ENCODE measurements around the gene STPG2.

The STPG2 gene

DNA sequence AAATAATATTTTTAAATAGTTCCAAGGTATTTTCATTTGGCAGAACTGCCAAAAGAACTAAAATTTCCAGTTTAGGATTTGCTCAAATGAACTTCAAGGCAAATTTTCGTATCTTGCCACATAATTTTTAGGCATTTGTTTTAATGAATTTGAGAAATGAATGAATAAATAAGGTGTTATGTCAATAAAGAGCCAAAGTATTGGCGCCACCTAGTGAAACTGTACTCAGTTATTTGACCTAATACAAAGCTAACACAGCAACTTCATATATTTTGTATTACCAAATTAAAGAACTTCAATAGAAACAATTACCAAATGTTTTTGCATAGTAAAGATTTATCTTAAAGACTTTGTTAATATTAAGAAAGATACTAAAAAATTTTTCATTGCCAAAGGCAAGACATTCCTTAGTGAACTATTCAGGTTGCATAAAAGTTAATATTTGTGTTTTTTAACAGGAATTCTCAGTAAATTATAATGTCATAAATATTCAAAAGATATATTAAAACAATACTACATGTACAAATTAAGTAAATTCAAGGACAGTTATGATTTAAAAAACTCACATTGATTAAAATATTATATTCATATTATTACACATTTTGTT is 50.3 kb downstream of the STPG2 start:
- no peak for DNase-seq

DNA sequence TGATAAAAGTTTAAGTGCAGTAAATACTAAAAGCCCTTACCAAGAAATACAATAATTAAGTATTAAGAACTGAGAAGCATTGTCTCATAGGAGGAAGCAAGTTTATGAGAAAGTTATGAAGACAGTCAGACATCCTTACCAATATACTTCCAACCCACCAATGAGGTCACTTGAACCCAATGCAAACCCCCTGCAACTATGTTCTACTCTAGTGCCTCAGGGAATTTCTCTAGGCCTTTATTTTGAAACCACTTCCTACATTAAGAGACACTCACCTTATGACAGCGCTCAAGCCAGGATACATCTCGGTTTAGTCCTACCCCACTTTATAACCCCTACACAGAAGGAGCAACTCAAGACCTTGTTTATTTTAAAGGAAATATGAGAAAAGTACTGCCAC is 61.3 kb downstream of the STPG2 start:
- no peak for DNase-seq

DNA sequence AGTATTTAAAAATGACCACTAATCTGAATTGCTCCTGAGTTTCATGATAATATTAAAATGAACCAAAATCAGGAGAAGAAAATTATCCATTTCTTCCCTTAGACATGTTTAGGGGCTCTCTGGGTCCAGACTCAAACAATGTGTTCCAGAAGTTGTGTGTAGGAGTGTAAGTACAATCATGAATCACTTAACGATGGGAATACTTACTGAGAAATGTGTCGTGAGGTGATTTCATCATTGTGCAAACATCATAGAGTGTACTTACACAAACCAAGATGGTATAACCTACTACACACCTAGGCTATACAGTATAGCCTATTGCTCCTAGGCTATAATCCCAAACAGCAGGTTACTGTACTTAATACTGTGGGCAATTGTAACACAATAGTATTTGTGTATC is 74.8 kb downstream of the STPG2 start:
- no peak for DNase-seq

DNA sequence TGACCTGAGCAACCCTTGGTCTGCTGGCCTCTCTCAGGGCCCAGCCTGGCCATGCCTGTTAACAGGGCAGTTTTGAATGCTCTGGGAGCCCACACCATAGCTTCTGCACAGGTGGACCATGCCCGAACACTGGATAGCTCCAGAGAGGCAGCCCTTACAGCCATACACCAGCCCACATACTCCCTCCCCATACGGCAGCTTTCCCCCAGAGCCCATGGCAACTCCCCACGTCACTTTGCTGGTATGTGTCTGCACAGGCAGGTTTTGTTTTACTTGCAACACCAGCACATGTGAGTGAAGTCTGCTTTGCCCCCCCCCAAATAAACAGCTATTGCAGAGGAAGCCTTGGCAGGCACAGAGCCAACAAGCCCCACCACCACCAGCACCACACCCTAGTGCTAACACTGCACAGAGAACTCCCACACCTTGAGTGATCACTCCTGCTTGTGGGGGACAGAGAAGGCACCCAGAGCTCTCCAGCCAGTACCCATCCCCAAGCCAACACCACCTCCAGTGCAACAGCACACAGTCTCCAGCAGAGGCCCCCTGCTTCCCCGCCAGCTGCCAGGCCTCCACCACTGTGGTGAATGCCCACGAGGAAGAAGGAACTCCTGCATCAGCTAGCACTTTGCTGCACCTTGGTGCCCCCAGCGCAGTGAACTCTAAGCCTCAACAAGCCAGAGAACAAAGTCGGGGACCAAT is 87.3 kb downstream of the STPG2 start:
- DNase-seq, result no peak

DNA sequence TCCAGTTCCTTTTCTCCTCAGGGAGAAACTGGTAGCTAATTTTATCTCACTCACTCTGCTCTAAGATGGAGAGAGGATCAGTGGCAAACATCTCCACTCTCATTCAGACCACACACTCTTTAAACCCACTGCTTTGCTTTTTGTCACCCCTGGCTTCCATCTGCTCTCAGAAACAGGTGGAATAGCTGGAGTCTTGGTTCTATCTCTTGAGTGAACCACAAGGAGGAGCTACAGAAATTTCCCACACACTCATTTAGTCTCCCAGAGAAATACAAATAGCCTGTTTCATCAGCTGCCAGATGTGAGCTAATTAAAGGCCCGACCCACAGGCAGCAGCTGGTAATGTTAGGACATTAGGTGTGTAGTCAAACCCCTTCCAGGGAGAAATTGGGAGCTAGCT is 96.6 kb downstream of the STPG2 start:
- no peak for DNase-seq

DNA sequence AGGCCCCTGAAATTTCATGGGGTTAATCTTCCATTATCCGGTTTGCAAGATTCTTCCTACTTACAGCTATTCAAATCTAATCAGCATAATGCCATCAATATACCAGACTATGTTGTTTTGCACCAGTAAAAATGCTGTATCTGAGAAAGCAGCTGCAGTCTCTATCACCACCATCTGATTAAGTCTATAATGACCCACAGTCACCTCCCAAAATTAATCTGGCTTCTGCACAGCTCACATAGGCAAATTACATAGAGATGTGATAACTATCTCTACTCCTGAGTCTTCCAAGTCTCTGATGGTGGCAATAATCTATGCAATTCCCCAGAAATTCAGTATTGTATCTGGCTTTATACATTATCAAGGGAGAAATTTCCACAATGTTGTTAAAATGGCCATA is 113.2 kb downstream of the STPG2 start:
- DNase-seq, result no peak

DNA sequence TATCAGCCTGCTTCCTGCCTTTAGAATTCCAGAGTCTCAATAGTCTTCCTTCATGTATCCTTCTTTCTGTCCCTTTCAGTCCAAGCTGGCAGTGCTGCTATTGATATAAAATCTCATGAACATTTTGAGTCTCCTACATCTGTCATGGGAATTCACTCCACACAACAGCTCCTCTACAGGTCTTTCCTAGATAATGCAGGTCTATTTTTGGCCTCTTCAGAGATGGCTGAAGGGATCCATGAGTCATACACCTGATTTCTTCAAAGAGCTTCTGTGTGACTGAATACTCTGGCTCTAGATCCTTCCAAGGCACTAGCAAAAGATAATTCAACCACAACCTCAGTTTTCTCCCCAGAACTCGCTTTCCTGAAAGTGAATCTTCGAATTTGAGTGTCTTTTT is 115.4 kb downstream of the STPG2 start:
- no peak for DNase-seq

DNA sequence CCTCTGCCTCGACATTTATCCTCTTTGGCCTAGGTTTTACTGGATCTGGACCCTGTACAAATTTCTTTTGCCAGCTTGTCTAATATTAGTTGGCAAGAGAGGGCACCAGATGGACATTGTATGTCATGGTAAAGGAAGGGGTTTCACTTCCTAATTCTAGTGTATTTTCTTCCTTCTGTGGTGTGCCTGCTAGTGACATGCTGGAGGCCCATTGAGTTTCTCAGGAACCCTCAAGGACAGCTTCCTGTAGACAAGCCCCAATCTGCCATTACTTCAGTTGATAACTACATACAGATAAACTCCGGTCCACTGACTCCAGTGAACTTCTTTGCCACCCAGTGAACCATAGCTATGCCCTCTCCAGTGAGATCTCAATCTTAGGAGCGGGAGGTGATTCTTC is 116.9 kb downstream of the STPG2 start:
- no peak for DNase-seq

DNA sequence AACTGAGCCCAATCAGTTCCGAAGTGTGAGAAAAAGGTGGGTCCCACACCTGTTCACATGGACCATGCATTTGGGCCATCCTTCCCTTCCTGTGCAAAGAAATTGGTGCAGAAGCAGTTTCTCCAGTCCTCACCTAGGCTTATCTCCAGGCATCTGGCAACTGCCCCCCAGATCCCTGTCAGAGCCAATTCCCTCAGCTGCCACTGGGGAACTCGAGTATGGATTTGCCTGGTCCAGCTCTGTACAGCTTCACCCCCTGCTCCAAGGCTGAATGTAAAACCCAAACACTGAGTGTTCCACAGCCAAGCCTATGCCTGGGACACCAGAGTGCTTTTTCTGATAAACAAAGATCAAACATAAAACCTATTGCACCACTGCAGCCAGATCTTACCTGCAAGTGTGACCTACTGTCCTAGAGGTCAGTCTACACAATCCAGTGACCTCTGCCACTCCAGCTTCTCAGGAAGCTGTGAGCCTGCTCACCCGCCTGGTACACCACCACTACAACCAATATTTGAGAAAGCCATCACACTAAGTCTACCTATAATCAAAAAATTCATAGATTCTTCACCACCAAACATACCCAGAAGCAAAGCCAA is 136.4 kb downstream of the STPG2 start:
- no peak for DNase-seq

DNA sequence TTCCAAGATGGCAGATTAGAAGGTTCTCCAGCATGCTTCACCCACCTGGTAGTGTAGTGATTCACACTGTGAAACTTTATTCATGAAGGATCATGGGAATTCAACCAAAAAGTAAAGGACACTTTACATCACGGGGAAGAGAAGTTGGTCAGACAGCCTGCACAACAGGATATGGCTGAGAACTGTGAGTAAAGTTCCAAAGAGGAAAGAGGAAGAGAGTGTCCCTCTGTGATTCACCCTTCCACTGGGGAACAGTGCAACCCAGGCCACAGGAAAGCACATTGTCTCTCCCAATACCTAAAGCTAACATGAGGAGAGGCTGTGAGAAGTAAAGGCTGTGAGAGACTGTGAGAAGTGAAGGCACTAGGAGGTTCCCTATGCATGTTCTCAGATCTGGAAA is 137.2 kb downstream of the STPG2 start:
- no peak for DNase-seq

DNA sequence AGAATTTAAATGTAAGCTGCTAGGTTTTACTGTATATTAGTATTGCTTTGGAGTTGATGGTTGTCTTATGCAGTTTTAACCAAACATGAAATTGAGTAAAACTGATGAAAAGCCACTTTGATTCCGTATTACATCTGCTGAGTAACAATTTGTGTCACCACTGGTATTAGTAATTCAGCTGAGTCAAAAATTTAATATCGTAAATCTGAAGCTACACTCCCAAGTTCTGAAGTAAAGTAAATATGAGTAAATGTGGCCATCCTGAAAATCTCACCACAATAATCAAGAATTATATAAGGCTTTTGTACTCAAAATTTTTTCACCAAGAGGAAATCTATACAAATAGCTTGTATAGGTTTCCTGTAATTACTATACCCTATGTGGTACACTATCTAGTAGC is 142.3 kb downstream of the STPG2 start:
- DNase-seq, result no peak

DNA sequence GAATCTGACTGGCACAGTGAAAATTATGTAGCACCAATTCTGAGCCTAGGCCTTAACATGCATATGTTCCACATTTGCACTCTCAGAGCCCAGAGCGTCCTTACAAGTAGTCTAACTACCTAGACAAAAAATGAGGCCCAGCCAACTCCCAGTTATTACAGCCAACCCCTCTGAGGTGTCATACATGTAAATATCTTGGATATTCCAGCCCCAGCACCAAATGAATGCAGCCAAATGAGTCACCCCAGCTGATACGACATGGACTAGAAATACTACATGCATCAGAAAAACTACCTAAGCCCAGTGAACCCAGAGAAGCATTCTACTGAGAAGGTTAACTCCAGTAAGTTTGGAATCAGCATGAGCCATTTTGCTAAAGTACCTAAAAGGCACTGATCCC is 145.1 kb downstream of the STPG2 start:
- DNase-seq, result no peak

DNA sequence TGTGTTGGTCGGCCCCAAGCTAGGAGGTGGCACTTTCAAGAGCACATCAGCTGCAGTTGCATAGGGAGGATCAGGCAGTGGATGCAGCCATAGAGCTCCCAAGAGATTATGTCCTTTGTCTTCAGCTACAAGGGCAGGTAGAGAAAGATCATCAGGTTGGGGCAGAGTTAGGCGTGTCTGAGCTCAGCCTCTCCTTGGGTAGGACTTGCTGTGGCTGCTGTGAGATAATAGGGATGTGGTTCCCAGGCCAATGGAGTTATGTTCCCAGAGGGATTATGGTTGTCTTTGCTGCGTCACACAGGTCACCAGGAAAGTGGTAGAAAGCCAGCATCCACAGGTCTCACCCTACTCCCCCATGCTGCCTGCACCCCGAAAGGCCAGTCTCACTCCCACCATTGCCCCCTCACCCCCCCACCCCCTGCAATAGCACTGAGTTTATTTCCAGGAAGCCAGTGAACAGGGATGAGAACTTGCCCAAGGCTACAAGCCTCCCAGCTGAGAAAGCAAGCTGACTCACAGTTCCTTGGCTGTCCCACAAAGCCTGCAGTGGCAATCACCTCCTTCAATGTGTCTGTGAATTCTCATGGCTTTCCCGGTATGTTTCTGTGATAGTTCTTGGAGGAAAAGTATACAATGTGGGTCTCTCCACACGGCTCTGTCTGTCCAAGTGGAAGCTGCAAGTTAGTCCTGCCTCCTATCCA is 148.4 kb downstream of the STPG2 start:
- DNase-seq, result no peak

DNA sequence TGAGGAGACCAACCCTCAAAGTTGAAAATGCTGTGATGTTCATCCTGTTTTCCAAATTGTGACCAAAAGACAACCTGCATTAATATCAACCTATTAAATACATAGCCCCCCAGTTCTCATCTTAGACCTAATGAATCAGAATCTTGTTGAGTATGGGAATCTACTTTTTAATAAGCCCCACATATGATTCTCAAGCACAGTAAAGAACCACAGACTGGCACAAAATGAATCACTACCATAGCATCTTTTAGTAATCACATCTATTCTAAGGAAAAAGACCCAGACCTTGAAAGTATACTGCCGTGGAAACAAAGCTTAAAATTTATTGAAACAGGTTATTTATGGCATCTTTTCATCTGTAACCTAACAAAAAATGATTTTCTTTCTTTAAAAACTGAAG is 152.9 kb downstream of the STPG2 start:
- no peak for DNase-seq

DNA sequence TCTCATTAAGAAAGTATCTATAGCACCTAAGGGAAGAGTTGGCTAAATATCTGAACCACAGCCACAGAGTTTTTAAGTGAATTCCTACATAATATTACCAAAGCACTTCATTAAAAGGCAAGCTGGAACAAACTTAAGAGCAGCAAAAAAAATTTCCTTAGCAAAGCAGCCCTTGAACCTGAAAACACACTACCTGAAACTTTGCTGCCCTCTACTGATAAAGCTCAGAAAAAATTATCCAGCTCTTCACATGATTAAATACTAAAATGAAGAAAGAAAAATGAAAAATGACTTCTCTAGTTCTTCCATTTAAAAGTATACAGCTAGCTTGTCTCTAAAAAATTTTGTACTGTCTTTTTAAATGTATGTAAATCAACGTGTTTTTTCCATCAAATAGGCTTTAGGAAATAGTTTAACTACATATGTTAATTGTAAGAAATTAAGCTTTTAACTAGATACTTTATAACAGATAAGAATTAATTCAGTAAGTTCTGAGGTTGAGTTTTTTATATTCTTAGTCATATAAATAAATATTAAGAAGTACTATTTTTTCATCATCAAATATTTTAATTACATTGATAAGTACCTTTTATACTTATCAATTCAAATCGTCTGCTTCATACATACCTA is 156.1 kb downstream of the STPG2 start:
- DNase-seq, result no peak

DNA sequence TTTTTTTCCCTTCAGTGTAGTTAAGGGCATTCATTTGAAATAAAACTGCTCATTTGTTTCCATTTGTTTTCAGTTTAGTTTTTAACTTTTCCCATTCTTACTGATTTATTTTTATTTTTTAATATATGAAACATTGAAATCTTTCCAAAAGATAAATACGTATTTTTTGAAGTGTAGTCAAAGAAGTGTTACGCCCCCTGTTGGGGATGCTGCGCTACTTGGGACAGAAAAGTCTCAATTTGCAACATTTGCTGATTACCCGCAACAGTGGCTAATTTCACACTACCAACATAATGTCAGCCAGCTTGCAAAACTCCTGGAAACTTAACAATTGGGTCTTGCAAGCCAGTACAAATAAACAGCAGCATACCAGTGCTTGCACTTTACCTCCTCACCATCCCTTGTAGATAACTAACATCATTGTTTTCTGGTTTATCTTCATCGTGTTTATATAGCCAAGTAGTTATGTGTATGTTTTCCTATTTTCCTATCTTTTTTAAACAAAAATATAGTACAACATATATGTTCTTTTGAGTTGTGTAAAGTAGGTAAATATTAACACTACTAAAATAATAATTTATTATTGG is 158.6 kb downstream of the STPG2 start:
- no peak for DNase-seq

DNA sequence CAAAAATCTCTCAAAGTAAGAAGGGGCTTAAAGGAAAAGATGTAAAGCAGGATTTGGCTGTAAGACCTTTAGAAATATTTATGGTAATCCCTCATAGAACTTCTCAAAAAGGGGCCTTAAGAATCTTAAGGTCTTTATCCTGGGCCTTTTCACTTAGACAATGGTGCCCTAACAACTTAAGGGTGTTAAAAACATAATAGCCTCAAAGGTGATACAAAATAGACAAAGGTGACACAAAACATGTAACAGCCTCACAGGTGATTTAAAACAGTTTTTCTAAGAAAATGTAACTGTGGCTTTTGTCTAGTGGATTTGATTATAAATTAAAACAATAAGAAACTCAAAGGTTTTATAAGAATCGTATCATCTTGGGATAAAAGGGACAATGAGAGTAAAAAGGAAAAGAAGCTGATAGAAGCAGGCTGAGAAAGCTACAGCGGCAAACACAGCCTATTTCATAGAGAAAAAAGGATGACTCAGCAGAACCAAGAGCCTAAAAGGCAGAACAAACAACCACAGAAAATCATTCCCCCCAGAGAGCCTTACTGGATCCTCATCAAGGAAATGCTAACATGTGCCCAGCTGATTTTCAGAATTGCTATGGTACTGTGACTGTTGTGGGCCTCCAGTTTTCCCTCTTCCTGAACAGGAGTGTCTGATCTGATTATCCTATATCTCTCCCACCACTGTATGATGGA is 164.3 kb downstream of the STPG2 start:
- no peak for DNase-seq

DNA sequence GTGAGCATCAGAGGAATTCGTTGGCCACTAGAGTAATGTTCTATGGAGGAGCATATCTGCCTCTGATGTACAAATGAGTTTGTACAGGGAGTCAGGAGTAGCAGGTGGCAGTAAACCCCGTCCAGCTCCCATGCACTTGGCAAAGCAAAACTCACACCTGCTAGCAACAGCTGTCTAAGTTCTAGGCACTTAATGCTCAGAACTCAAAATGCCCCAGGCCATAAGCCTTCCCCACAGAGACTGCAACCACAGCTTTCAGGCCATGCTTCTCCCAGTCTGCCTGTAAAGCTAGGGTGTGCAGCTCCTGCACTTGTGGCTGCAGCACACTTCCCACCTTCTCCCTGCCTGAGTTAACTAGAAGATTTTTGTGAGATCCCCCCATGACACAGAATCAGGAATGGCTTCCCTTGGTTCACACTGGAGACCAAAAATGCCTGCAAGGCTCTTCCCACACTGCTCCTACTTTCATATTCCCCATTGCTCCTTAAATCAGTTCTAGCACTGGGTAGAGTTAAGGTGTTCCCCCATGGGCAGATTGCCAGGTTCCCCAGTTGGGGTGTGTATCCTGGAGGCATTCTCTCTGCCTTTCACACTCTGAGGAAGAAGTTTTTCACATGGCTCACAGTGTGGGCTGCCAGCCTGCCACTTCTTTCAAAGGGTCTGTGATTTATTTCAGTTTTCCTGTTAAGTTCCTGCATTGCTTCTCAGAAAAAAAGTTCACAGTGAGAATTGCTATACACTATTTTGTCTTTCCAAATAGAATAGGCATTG is 189.9 kb downstream of the STPG2 start:
- no peak for DNase-seq

DNA sequence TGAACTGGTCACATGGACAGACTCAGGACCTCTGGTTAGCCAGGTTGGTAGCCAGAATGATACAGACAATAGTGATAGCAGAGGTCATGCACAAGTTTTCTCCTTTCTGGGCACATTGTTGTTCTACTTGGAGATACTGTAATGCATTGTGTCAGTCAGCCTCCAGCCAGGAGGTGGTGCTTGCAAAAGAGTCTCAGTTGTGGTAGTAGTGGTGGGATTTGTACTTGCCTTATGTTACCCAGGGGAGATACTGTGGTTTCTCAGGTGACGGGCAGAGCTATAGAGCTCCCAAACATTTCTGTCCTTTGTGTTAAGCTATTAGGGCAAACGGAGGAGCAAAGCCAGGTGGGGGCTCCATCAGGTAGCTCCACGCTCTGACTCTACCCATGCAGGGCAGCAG is 190.5 kb downstream of the STPG2 start:
- DNase-seq, result no peak

DNA sequence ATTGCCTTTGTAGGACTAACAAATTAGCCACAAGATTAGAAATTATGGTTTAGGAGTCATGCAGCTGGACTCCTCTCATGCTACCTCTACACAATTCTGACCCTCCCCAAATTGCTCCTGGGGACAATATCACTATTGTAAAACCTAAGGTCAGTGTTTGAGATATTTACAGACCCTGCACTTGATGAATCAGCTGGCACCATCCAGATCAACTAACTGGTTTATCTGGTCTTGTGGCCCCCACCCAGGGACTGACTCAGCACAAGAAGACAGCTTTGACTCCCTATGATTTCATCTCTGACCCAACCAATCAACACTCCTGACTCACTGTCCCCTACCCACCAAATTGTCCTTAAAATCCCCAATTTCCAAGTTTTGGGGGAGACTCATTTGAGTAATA is 192.4 kb downstream of the STPG2 start:
- DNase-seq, result no peak

DNA sequence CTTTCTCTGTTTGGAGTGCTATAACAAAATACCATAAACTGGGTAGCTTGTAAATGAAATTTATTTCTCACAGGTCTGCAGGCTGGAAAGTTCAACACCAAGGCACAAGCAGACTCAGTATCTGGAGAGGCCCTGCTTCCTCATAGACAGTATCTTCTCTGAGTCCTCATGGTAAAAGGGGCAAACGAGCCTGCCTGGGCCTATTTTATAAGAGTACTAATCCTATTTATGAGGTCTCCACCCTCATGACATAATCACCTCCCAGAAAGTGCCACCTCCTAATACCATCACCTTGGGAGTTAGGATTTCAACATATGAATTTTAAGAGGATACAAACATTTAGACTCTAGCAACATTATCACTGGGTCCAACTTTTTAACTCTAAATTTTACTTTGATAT is 200.3 kb downstream of the STPG2 start:
- no peak for DNase-seq

DNA sequence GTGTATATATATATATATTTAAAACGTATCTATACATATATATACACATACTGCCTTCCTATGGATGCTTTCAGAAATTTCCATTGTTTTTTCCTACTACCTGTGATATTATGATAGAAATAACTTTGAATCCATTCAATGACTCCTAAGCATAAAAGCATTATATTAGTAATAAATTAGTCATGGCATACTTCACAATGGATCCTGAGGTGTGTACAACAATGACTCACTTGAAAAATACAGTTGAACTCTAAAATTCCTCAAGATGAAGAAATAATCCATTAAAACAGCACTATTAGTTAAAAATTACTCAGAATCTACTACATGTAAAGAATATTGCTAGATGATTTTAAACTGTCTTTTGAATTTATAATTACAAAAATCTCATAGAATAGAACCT is 201.1 kb downstream of the STPG2 start:
- DNase-seq, result no peak

Measured in stimulated activated CD4-positive, alpha-beta T cell treated with anti-CD3 and anti-CD28 coated beads, Interleukin-4, amount 100 ng/mL, for 24 hours (primary cell).